H1 (cell line): ENCODE measurements around the gene MROH8. TPM values are rescaled to one million over a fixed set of nuclear protein-coding genes. Genes with fewer than 3 reads are reported as not detected.

ENCODE experiments used
- CREB1 ChIP-seq: IDR thresholded peaks from 2 replicates; pipeline ENCODE4 v1.6.1; 2012; ENCODE audit warnings: inconsistent platforms
- FOSL1 ChIP-seq: IDR thresholded peaks from 2 replicates; pipeline ENCODE4 v1.6.1; 2011; ENCODE audit warnings: mild to moderate bottlenecking, low read depth, low read length, moderate library complexity; ENCODE audit not compliant: insufficient read depth
- GTF2F1 ChIP-seq: IDR thresholded peaks from 2 replicates; pipeline ENCODE4 v1.6.1; 2012; ENCODE audit warnings: low read depth, low read length, improper control_type of control experiment, borderline replicate concordance
- SAP30 ChIP-seq: fragments of 300-600 bp; sonication (generic); IDR thresholded peaks from 2 replicates; pipeline ENCODE4 v1.7.1; 2012; ENCODE audit warnings: low read length, moderate library complexity, mild to moderate bottlenecking, inconsistent platforms; ENCODE audit not compliant: insufficient read depth, insufficient replicate concordance
- SRF ChIP-seq: IDR thresholded peaks from 2 replicates; pipeline ENCODE4 v1.6.1; 2011; ENCODE audit warnings: mild to moderate bottlenecking, low read depth, low read length, moderate library complexity
- ZNF274 ChIP-seq: IDR thresholded peaks from 2 replicates; pipeline ENCODE4 v1.7.0; 2012; ENCODE audit warnings: low read length, borderline replicate concordance; ENCODE audit errors: extremely low read depth
- polyA plus RNA-seq, 7 experiments: library from polyadenylated mRNA; depleted of rRNA in 3 of 7; stranded (reverse) in 5 of 7; unstranded in 2 of 7; fragments of >200 nt in 5 of 7; fragments of 200-250 nt in 2 of 7; gene quantifications; 1 replicate in 5 of 7; 2 replicates in 1 of 7; 4 replicates in 1 of 7; pipeline versions ENCODE4 v1.2.1 to v1.2.3, GENCODE V29; 2011 to 2013; ENCODE audit warnings: missing spikeins in 2 of 7, mixed read lengths in 2 of 7
- total RNA-seq: library from RNA; stranded (reverse); fragmentation: NEBNext Ultra II Directional; extraction: Animal tissue kit (Norgen Biotek cat#: 25700); gene quantifications from 2 replicates; pipeline ENCODE4 v1.2.1, GENCODE V29; 2021

The MROH8 gene
- total and polyA plus RNA-seq, 2 of the 8 experiments (the other 6 are each of a cell fraction or from before 2014, with no cell fraction given): 0.50 to 0.86 TPM

GRCh38 chr20:37228656-37229055, 49.3 kb upstream of the MROH8 start (continued):
- TF ChIP-seq CREB1: no peak
- TF ChIP-seq GTF2F1: no peak
- no peak for TF ChIP-seq ZNF274
- no peak for TF ChIP-seq SRF
- TF ChIP-seq SAP30: no peak
- TF ChIP-seq FOSL1: no peak
- TF ChIP-seq, all 59 proteins: peak for 0
